DOHH2 (cell line): ENCODE results near the gene CMIP.

ENCODE experiments used
- H3F3A ChIP-seq: fragments of 200-600 bp; sonication (generic), shearing (Covaris generic); 2 replicates; pipeline ENCODE4 v1.6.0; 2016; ENCODE audit warnings: antibody characterized with exemption, mild to moderate bottlenecking; ENCODE audit not compliant: control insufficient read depth, insufficient read depth
- H3K27ac ChIP-seq: fragments of 200-600 bp; sonication (generic); 2 replicates; pipeline ENCODE4 v1.5.1; 2014; ENCODE audit warnings: low read depth, mild to moderate bottlenecking, low read length, moderate library complexity
- H3K27me3 ChIP-seq: fragments of 200-600 bp; sonication (generic); 2 replicates; pipeline ENCODE4 v1.6.1; 2014; ENCODE audit warnings: mild to moderate bottlenecking, low read length, mixed read lengths; ENCODE audit not compliant: control insufficient read depth
- H3K36me3 ChIP-seq: fragments of 200-600 bp; sonication (generic); 2 replicates; pipeline ENCODE4 v1.6.1; 2014; ENCODE audit warnings: mild to moderate bottlenecking, low read length, moderate library complexity, mixed read lengths; ENCODE audit not compliant: control insufficient read depth
- H3K4me1 ChIP-seq: fragments of 200-600 bp; sonication (generic); 2 replicates; pipeline ENCODE4 v1.6.1; 2014; ENCODE audit warnings: mild to moderate bottlenecking, low read length, mixed read lengths; ENCODE audit not compliant: control insufficient read depth
- H3K4me2 ChIP-seq: fragments of 200-600 bp; sonication (generic); 2 replicates; pipeline ENCODE4 v1.6.0; 2014; ENCODE audit warnings: mild to moderate bottlenecking, low read length, moderate library complexity
- H3K4me3 ChIP-seq: fragments of 200-600 bp; sonication (generic); 2 replicates; pipeline ENCODE4 v1.5.1; 2014; ENCODE audit warnings: mild to moderate bottlenecking, low read length, mixed read lengths
- H3K79me2 ChIP-seq: fragments of 200-600 bp; sonication (generic); 2 replicates; pipeline ENCODE4 v1.6.1; 2014; ENCODE audit warnings: mild to moderate bottlenecking, low read length, mixed read lengths; ENCODE audit not compliant: control insufficient read depth
- H3K9me2 ChIP-seq: fragments of 200-600 bp; sonication (generic); replicated peaks from 2 replicates; pipeline ENCODE4 v1.6.1; 2014; ENCODE audit warnings: mild to moderate bottlenecking, low read length, mixed read lengths; ENCODE audit not compliant: control insufficient read depth
- H3K9me3 ChIP-seq: fragments of 200-600 bp; sonication (generic); 2 replicates; pipeline ENCODE4 v1.6.1; 2014; ENCODE audit warnings: antibody characterized with exemption, low read length, mixed read lengths; ENCODE audit not compliant: control insufficient read depth, insufficient read depth
- H4K20me1 ChIP-seq: fragments of 200-600 bp; sonication (generic); 2 replicates; pipeline ENCODE4 v1.6.0; 2014; ENCODE audit warnings: low read depth, mild to moderate bottlenecking, antibody characterized with exemption, low read length, moderate library complexity; ENCODE audit not compliant: control insufficient read depth, insufficient read depth
- EZH2phosphoT487 ChIP-seq: fragments of 200-600 bp; sonication (generic); IDR thresholded peaks from 2 replicates; pipeline ENCODE4 v1.6.1; 2017; ENCODE audit warnings: borderline replicate concordance, mild to moderate bottlenecking, antibody characterized with exemption, low read length, moderate library complexity, mixed read lengths
- TF ChIP-seq, protein P1 (sequence below): fragments of 200-600 bp; sonication (generic); IDR thresholded peaks from one replicate; pipeline ENCODE4 v1.5.1; 2014; ENCODE audit warnings: antibody characterized with exemption, mild to moderate bottlenecking, low read depth, low read length; ENCODE audit not compliant: poor library complexity, severe bottlenecking

The CMIP gene

DNA sequence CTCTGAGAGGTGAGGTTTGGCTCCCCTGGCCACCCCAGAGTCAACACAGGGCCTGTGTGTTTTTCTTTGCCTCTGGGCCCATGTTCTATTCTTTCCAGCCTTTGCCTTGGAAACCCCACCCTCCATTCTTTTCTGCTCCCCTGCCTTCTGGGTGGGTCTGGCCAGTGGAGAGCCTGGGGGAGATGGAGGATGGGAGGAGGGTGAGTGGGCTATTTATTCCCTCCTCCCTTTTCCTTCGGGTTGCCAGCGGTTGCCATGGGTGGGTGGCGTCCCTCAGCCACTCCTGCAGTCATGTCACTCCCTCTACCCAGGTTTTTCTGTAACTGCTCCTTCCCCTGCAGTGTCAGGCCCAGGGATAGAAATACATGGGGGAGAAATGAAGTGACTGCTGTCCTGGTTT is 15.5 kb downstream of the CMIP start:
- TF ChIP-seq, protein P1, sequence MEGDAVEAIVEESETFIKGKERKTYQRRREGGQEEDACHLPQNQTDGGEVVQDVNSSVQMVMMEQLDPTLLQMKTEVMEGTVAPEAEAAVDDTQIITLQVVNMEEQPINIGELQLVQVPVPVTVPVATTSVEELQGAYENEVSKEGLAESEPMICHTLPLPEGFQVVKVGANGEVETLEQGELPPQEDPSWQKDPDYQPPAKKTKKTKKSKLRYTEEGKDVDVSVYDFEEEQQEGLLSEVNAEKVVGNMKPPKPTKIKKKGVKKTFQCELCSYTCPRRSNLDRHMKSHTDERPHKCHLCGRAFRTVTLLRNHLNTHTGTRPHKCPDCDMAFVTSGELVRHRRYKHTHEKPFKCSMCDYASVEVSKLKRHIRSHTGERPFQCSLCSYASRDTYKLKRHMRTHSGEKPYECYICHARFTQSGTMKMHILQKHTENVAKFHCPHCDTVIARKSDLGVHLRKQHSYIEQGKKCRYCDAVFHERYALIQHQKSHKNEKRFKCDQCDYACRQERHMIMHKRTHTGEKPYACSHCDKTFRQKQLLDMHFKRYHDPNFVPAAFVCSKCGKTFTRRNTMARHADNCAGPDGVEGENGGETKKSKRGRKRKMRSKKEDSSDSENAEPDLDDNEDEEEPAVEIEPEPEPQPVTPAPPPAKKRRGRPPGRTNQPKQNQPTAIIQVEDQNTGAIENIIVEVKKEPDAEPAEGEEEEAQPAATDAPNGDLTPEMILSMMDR = no peak
- TF ChIP-seq EZH2phosphoT487 = no peak
- H3K27me3 ChIP-seq = no peaks in the 10 kb centered on the region
- H4K20me1 ChIP-seq = peaks cover 10% of the 10 kb centered on the region

DNA sequence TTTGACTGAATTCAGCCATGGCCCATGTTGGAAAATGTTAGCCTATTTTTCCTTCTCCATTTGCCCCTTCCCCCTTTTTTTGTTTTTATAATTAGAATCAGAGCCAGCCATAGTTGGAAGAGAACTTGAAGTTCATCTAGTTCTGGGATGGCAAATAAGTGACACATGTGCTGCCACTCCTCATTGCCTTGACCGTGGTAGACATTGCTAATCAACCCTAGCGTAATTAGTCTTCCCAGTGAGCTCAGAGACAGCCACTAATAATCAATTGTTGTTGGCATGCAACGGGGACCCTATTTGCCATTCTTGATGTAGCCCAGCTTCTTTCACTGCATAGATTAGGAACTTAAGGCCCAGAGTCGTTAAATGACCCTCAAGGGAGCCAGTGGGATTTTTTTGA is 16.6 kb downstream of the CMIP start:
- Histone ChIP-seq H3K36me3 (no peaks in the 10 kb centered on the region), H3K27me3 (no peaks in the 10 kb centered on the region), H3F3A (no peaks in the 10 kb centered on the region)

More for the DNA sequence above, 15.5 kb downstream of the CMIP start:
- Histone ChIP-seq H3K9me2 (no peaks in the 10 kb centered on the region), H3K79me2 (peaks cover 79% of the 10 kb centered on the region), H3K9me3 (no peaks in the 10 kb centered on the region), H3K4me1 (no peaks in the 10 kb centered on the region), H3K4me3 (no peak overlapping the region), H3K36me3 (no peaks in the 10 kb centered on the region), H3K27ac (no peak overlapping the region), H3K4me2 (no peak overlapping the region), H3F3A (no peaks in the 10 kb centered on the region)

DNA sequence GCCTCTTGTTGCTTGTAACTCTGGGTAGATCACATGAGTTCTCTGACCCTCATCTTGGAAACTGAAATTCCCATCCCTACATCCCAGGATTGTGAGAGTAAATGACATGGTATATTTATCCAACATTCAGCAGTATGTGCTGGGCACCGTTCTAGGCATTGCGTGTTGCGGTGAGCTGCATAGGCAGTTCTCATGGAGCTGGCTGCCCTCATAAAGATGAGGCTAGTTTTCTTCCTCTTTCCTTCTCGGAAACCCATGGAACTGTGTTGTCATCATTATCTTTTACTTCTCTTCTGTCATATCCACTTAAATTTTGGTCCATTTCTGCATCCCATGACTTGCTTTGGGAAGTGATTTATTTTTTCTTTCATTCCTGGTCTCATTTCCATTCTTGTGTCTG is 17.2 kb downstream of the CMIP start:
- no peaks in the 10 kb centered on the region for H3K36me3 ChIP-seq
- H3K9me3 ChIP-seq = no peaks in the 10 kb centered on the region
- H3K4me3 ChIP-seq = no peak overlapping the region
- H4K20me1 ChIP-seq = peaks cover 10% of the 10 kb centered on the region
- H3F3A ChIP-seq = no peaks in the 10 kb centered on the region
- TF ChIP-seq, protein P1 = no peak
- TF ChIP-seq EZH2phosphoT487 = no peak
- H3K4me1 ChIP-seq = no peaks in the 10 kb centered on the region
- H3K9me2 ChIP-seq = no peaks in the 10 kb centered on the region
- peaks cover 78% of the 10 kb centered on the region for H3K79me2 ChIP-seq
- H3K4me2 ChIP-seq = no peak overlapping the region
- no peaks in the 10 kb centered on the region for H3K27me3 ChIP-seq
- no peak overlapping the region for H3K27ac ChIP-seq

More for the DNA sequence above, 16.6 kb downstream of the CMIP start:
- H3K4me2 ChIP-seq = no peak overlapping the region
- H4K20me1 ChIP-seq = peaks cover 10% of the 10 kb centered on the region
- peaks cover 77% of the 10 kb centered on the region for H3K79me2 ChIP-seq
- H3K4me3 ChIP-seq = no peak overlapping the region
- no peaks in the 10 kb centered on the region for H3K4me1 ChIP-seq
- no peaks in the 10 kb centered on the region for H3K9me3 ChIP-seq
- H3K27ac ChIP-seq = no peak overlapping the region
- no peaks in the 10 kb centered on the region for H3K9me2 ChIP-seq
- TF ChIP-seq, protein P1 = no peak

DNA sequence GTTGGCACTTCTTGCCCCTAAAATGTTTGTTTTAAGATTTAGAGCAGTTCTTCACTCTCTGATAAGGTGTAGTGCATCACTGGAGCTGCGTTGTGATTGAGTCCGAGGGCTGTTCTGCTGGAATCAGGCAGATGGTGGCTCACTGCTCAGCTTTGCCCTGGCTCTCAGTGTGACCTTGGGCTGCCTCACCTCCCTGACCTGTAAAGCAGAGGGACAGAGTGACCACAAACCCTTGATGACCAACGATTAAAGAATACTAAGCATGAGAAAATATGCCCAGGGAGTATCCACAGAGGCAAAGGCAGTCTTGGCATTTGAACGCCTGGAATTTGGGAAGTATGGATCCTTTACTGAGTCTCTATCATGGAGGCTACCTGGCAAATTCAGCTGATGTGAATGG is 18.1 kb downstream of the CMIP start:
- Histone ChIP-seq H3K36me3 (no peaks in the 10 kb centered on the region), H3K4me2 (no peak overlapping the region), H3F3A (no peaks in the 10 kb centered on the region), H3K79me2 (peaks cover 84% of the 10 kb centered on the region), H3K27ac (no peak overlapping the region), H3K9me2 (no peaks in the 10 kb centered on the region), H3K27me3 (no peaks in the 10 kb centered on the region), H3K4me3 (no peak overlapping the region), H4K20me1 (peaks cover 10% of the 10 kb centered on the region), H3K9me3 (no peaks in the 10 kb centered on the region), H3K4me1 (no peaks in the 10 kb centered on the region)
- no peak for TF ChIP-seq EZH2phosphoT487
